Peyer's patch (tissue), 4 donors: ENCODE results near the gene FBLN5.

Experiments used
- CTCF ChIP-seq, 6 experiments: fragments of 450-650 bp in 4 of 6; fragments of 200-600 bp in 2 of 6; sonication (generic) in 1 of 6; IDR thresholded peaks; one replicate each; pipeline ENCODE4 v1.5.1; 2017 to 2019; ENCODE audit warnings: antibody characterized with exemption in 6 of 6, mild to moderate bottlenecking in 3 of 6, moderate library complexity in 1 of 6
- POLR2A ChIP-seq, 2 donors: fragments of 450-650 bp; IDR thresholded peaks; one replicate each; pipeline ENCODE4 v1.5.1; 2017; ENCODE audit warnings: antibody characterized with exemption in 2 of 2, mild to moderate bottlenecking in 2 of 2, moderate library complexity in 2 of 2

GRCh38 chr14:91985008-91985407, 37.5 kb upstream of the FBLN5 start:
- no peak for TF ChIP-seq CTCF (IDR thresholded peaks at IDR 0.05)
- no peak for TF ChIP-seq POLR2A (IDR thresholded peaks at IDR 0.05)
